Subcutaneous adipose tissue (tissue), 4 donors: Measurements from ENCODE around the gene MATK. TPM values are rescaled to one million over a fixed set of nuclear protein-coding genes. Genes with fewer than 3 reads are reported as not detected.

ENCODE experiments used
- CTCF ChIP-seq: fragments of 450-650 bp; IDR thresholded peaks from one replicate; pipeline ENCODE4 v1.5.1; 2016; ENCODE audit warnings: low read depth, mild to moderate bottlenecking, control low read depth, antibody characterized with exemption, moderate library complexity
- total RNA-seq, 4 donors: library from RNA; depleted of rRNA; stranded (reverse); fragments of >200 nt; gene quantifications; one replicate each; pipeline ENCODE4 v1.1.0, GENCODE V29; 2016

Gene MATK
- total RNA-seq, 4 donors from 2014 or later = 1.5 to 25.8 (median 2.7) TPM

- TF ChIP-seq CTCF = no peak
Measured at GRCh38 chr19:3773814-3774515, 12.2 kb downstream of the MATK start.

GRCh38 chr19:3771906-3772455 lies 14.2 kb downstream of the MATK start, which contains the start of gene RAX2:
Gene RAX2 (minus strand): TSS chr19:3772228. CDS start chr19:3771742, 486 bp downstream.
- no peak for TF ChIP-seq CTCF

- TF ChIP-seq CTCF = no peak
Measured at GRCh38 chr19:3771000-3771905, 14.9 kb downstream of the MATK start.

GRCh38 chr19:3770136-3770999 lies 15.8 kb downstream of the MATK start:
- TF ChIP-seq CTCF = no peak

GRCh38 chr19:3769494-3769893 lies 16.7 kb downstream of the MATK start:
- TF ChIP-seq CTCF = no peak

GRCh38 chr19:3768748-3769099 lies 17.5 kb downstream of the MATK start:
- no peak for TF ChIP-seq CTCF
